ENCODE results near the gene GOLGA8A.
"Not testable (repeated sequence)": the region's sequence is repeated elsewhere in the genome, so short reads cannot be mapped to it uniquely, and the experiment has no call there.

The GOLGA8A gene, protein sequence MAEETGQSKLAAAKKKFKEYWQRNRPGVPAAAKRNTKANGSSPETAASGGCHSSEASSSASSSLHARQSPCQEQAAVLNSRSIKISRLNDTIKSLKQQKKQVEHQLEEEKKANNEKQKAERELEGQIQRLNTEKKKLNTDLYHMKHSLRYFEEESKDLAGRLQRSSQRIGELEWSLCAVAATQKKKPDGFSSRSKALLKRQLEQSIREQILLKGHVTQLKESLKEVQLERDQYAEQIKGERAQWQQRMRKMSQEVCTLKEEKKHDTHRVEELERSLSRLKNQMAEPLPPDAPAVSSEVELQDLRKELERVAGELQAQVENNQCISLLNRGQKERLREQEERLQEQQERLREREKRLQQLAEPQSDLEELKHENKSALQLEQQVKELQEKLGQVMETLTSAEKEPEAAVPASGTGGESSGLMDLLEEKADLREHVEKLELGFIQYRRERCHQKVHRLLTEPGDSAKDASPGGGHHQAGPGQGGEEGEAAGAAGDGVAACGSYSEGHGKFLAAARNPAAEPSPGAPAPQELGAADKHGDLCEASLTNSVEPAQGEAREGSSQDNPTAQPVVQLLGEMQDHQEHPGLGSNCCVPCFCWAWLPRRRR

DNA sequence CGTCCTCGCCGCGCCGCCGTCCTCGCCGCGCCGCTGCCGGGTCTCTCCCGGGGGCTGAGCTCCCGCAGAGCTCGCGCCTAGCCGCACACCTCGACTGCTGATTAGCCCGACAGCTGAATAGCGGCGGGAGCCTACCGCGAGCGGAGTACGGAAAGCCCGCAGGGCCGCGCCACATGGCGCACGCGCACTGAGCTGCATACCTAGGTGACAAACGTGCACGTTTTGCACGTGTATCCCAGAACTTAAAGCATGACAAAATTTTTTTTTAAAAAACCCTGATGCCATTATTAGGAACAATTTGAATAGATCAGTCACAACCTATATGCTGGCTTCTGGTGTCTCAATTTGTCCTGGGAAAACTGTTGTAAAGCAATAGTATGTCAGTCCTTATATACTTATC lies at the start of gene GOLGA8A:
GOLGA8A (minus strand) TSS at position 122 of the 400 bp plus-strand sequence. CDS start 48,117 bp downstream, outside the sequence.
- DNase-seq = peak; percentile 73

DNA sequence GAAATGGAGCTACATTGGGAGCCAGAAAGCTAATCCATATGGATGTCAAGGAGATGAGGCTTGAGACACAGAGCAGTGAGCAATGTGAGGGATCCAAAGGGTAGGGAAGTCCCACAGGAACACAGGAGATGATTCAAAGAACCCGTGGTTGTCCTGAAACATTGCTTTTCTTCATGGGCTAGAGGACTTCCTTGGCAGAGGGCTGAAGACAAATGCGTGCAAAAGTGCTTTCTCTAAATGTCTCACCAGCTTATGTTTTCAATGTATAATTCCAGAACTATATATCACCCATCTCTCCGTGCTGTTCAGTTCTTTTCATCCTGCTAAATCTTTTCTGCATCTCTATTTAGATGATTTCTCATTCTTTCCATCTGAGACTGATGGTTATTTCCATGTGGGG lies 46.0 kb upstream of the GOLGA8A start:
- no peak for DNase-seq

DNA sequence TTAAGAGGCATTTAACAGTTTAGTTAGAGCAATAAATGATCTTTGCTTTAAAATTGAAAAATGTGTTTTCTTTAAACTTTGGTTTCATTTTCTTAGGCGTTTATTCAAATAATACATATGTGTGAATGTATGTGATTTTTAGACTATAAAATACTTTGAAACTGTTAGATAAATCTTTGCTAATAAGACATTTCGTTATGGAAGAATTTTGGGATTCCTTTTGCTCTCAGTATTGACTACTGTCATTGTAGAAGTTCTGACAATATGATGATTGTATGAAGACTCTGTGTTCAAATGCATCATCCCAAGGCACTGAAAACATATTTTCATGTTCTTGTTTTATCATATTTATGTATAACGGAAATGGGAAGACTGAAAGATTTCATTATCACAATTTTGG lies 43.8 kb upstream of the GOLGA8A start:
- DNase-seq = no peak

DNA sequence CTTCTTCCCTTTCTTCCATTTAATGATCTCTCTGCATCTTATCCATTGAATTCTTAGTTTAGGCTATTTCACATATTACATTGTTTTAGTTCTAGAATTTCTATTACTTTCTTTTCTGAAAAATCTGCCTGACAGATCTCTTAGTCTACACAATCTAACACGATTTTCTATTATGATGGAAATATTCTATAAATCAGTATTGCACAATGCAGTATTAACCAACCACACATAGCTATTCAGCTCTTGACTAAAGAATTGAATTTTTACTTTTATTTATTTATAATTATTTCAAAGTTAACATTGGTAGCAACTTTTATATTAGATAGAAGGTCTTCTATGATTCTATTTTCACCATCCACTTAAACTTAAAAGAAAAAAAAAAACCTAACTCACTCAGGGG lies 36.2 kb upstream of the GOLGA8A start:
- no peak for DNase-seq

DNA sequence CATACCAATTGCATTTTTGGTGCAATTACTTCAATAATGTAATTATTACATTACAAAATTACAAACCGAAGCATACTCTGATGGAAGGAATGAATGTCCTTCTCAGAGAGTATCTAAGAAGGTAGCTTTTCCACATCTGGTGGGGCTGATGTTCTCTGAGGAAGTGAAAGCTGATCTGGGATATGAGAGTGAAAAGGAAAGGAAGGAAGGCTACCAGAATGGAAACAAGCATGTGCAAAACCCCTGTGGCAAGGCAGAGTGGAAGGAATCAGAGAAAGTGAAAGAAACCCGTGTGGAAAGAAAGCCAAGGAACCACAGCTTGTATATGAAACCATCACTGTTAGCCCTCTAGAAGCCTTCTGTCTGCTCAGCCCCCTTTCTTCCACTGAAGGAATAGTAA lies 35.3 kb upstream of the GOLGA8A start:
- no peak for DNase-seq

DNA sequence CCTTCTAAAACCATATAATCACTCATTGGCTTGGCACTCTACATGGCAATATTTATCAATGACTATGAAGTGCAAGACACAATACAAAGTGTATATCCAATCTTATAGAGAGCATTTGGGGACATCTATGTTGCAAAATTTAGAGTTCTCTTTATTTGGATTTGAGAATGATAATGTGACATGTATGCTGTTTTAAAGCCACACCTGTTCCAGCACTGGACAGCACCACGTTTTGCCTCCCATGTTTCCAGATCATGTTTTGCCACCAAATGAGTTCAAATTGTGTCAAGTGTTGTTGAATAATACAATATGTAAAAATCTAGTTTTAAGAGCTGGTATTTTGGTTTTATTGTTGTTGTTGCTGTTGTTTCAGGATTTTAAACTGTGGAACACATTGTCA lies 33.3 kb upstream of the GOLGA8A start:
- no peak for DNase-seq

DNA sequence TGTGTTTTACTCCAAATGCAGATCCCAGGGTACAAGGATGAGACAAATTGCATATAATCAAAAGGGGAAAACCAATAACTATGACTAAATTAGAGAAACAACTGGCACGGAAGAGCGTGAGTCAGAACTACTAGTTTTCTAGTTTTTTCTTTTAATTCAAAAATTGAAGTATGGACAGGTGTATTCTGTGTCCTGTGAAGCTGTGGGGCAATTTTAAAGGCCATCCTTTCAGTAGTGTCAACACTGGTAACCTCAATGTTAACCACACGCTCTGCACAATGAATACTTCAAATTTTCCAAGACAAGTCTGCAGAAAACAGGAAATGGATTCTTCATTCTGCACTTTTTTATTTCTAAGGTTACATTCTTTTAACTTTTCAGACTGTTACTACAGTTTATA lies 32.5 kb upstream of the GOLGA8A start:
- DNase-seq = no peak

DNA sequence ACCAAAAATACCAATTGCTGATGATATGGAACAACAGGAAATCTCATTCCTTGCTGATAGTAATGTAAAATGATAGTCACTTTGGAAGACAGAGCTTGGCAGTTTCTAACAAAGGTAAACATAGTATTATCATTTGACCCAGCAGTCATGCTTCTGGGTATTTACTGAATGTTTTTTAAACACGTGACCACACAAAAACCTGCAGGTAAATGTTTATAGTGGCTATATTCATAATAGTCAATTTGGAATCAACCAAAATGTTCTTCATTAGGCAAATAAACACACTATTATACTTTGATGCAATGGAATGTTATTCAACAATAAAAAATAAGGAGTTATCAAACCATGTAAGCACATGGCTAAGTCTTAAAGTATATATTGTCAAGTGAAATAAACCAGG lies 24.1 kb upstream of the GOLGA8A start:
- no peak for DNase-seq

DNA sequence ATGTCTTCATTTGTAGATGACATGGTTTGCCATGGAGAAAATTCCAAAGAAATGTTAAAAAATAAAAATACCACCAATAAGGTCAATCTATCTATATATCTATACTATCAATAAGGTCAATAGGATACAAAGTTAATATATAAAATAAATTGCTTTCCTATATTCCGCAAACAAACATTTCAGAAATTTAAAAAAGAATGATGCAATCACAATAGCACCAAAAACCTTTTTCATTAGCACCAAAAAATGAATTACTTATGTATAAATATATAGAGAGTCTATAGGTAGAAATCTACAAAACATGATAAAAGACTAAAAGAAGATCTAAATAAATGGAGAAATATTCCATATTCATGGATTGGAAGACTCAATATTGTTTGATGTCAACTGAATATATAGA lies 22.8 kb upstream of the GOLGA8A start:
- no peak for DNase-seq

DNA sequence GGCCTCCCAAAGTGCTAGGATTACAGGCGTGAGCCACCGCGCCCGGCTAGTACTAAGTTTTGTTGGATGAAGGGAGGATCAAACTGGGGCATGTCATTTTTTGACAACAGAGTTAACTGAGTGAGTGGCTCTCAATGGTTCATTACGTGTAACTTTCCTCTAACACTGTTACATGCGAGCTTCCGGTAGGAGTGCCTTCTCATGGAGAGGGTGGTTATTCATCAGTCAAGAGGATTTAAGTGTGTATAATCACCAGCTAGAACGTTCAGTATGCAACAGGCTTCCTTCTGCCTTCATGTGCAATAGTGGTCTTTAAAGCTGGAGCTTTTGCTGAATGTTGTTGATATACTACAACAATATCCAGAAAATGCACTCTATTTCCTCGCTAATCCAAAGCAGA lies 19.1 kb upstream of the GOLGA8A start:
- no peak for DNase-seq

DNA sequence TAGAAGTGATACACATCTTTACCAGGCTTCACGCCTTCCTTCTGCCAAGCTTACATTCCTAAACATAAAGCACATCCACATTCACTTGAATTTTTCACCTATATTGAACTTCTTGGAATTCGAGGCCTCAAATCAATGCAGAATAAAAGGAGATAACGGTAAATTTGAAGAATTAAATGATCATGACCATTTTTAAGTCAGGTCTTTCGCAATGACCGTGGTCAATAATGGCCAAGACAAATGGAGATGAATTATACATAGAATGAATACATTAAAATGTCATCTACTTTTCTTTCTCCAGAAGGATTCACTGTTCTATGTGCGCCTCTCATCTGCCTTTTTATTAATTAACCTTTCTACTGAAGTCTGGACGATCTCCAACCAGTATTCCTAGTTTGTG lies 5.3 kb upstream of the GOLGA8A start:
- DNase-seq = no peak

DNA sequence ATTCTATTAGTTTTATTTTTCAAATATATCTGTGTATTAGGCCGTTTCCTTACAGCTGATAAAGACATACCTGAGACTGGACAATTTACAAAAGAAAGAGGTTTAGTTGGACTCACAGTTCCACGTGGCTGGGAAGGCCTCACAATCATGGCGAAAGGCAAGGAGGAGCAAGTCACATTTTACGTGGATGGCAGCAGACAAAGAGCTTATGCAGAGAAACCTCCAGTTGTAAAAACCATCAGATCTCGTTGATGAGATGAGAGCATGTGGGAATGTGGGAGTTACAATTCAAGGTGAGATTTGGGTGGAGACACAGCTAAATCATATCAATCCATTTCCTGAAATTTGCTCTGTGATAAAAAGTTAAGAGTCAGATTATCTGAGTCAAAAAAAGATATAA lies 2.3 kb upstream of the GOLGA8A start:
- no peak for DNase-seq

DNA sequence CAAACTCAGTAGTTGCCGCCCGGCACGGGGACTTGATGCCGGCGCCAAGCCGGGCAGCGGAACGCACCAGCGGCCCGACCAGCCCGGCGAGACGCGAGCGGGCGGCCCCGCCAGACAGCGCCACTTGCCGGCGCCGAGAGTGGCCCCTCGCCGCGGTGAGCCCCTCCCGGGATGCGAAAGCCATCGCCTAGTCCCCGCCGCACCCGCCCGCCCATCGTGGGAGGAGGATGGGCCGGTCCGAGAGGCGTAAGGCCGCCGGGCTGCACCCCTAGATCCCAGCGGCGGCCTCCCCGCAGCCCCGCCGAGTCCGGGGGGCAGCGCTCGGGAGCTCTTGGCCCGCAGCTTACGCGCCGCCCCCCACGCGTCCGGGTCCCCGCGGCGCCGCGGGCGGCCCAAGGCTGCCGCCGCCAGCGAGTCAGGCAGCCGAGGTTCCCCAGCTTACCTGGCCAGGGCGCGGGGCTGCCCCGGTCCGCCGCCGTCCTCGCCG lies 609 bp downstream of the GOLGA8A start:
- DNase-seq = peak; percentile 41

DNA sequence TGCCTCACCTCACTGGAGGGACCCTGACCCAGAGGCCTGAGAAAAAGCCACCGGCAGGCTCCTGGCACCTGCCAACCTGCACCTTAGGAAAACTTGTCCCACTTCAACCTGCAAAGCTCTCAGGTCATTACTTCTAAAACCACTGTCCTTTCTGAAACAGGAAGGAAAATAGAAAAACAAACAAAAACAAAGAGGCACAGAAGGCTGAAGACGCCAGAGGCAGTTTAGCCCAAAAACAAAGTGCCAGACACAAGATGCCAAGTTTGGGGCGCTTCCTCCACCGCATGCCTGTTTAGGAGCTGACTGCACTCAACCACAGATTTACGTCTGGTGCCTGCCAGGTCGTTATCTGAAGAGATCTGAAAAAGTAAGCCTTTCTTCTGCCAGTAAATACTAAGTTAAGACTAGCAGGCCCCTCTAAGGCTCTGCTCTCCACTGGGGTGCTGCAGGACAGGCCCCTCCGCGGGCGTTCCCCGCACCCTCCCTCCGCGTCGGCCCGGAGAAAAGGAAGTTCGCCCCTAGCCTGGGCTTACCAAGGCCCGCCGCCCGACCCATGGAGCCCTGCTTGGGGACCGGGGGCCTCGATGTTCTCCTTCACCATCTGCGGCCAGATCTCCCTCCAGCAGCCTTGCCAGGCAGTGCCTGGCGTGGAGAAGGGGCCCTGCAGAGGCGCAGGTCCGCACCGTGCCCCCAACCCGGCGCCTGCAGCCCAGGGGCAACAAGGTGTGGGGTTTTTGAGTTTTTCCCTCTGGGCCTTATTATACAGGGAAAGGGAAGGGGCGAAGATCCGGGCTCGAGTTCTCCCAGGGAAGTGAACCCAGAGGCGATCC lies 1.3 kb downstream of the GOLGA8A start:
- DNase-seq = peak; percentile 21

DNA sequence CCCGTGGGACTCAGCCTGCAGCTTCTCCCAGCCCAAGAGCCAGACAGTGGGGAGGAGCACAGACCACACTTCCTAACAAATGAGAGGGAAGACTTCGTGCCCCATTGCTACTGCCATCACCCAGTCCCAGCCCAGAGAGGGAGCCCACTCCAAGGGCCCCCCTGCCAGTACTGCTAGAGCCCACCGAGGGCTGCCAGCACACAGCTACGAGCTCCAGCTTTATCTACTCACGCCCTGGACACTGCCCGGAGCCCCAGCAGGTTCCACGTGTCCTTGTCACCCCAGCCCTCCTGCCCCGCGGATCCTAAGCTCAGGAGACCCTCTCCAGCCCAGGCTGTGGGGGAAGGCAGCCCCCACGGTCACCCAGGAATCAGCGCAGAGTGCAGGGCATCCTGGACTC lies 1.9 kb downstream of the GOLGA8A start:
- no peak for DNase-seq

DNA sequence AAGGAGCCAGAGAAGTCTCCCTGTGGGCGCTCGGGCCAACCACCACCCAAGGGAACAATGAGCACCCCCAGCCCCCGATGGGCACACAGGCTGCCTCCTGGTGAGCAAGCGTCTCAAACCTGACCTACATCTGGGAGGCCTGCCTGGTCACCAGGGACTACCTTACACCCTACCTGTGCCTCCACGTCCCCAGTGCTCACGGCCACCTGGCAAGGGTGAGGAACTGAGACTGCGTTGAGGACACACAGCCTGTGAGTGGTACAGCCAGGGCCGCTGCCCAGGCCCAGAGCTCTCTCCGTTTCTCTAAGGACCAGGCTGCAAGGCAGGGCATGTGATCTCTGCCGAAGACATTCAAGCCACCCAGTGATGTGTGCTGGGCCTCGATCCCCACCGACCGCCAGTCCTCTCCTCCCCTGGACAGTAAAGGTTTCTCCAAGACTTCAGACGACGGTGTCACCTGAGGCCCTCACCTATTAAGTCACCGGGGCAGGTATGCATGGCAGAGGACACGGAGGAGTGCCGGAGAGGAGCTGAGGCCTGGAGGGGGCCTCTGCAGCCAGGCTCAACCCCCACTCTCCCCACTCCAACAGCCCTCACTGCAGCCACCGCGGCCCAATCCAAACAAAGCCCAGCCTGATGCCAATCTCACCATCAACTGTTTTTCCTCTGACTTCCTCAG lies 2.8 kb downstream of the GOLGA8A start:
- no peak for DNase-seq

DNA sequence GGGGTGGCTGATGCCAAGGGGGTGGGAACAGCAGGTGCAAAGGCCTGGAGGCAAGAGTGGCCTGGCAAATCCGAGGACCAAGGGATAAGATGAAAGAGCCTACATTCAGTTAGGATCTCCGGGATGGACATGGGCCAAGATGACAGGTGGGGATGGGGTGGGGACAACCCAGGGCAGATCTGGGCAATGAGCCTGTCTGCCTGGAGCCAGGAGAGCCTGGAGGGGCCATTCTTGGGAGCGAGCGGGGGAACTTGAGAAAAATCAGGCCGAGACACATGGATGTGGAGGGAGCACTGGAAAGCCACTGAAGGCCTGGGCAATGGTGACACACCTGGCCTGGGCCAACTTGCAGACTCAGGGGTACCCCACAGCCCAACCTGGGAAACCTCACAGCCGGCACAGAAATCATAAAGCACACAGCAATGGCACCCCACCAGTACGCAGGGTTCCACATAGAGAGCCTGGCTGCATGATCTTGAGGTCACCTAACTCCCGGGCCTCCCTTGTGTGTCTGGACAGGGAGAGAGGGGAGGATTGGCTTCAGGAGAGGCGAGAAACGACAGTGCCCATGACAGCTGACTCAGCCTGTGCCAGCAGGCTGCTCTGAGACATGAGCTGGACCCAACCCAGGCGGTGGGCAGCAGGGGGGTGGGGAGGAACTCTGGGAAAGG lies 3.5 kb downstream of the GOLGA8A start:
- not testable (repeated sequence) for DNase-seq

DNA sequence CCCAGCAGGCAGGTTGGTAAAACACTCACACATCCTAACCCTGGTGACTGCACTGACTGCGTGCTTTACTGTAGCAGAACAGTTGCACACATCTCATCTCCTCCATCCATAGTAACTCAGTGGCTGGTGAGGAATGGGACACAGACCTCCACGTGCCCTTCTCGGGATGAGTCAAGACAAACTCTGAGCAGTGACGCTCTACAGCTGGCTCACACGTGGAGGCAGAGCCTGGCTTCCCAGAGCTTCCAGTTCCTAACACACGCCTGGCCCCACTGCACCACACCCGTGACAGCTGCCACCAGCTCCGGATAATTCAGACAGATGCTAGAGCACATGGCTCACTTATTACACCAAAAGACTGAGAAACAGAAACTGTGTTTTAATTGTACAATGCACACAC lies 7.0 kb downstream of the GOLGA8A start:
- not testable (repeated sequence) for DNase-seq

DNA sequence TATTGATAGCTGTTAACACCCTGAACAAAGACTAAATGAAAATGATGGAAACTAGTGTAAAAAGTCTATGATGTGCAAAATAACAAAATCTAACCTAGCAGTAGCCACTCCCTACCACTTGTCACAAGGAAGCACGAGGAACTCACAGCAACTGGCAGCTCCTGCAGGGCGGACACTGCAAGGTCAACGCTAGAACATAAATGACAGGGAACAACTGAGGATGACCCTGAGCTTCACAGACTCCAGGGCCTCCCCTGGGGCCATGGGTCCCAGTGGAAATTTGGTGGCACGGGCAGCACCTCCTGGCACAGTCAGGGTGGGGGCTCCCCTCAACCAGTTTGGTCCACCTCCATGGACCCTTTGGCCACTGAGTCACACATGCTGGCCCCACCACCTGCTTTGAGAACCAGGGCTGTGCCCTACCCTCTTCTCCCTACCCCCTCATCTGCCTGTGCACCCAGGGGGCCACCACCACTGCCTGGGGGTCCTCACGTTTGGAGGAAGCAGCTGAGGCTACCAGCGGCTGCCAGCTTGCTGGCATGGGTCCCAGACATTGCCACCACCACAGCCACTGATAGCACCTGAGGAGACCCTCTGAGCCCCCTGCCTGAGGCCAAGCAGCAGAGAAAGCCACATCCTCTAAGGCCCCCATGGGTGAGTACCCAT lies 14.1 kb downstream of the GOLGA8A start:
- DNase-seq = not testable (repeated sequence)

DNA sequence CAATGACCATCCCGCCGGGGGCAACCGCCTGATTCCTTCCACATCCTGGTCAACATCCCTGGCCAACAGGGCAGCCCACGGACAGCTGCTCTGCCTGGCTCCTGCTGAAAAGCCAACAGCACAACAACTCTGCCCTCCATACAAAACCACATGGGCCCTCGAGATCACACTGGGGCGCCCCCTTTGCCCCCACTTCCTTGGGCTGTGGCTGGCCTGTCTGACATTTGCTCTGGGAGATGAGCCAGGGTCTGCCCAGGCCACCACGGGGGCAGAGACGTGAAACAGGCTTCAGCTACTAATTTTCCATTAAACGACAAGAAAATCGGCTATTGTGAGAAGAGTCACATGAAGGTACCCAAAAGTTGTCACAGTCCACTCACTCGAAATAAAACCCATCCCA lies 16.7 kb downstream of the GOLGA8A start:
- not testable (repeated sequence) for DNase-seq

DNA sequence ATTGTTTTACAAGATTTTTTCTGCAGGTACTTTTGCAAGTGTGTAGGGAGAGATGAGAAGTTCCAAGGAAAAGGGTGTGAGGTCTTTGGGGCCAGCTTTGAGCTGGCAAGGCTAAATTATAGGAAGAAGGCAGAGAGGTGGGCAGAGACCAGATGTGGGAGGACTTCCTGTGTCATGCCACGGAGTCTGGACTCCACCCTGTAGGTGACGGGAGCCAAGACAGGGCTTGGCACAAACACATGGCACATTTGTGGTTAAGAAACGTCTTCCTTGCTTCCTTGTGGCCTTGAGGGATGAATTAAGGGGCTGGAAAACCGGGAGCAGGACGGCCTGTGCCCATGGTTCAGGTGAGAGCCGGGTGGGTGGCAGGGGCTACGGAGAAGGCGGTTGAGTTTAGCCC lies 19.2 kb downstream of the GOLGA8A start:
- not testable (repeated sequence) for DNase-seq

DNA sequence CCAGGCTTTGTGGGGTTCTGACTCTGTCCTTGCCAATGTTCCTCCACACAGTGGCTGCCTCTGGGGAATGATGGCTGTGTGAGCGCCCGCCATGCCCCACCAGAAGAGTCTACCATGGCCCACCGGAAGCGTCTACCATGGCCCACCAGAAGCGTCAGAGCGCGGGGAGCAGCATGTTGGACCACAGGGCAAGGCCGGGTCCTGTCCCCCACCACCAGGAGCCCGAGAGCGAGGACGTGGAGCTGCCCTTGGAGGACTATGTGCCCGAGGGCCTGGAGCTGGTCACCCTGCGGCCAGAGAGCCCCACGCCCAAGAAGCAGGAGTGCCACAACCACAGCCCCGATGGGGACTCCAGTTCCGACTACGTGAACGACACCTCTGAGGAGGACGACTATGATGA lies 28.1 kb downstream of the GOLGA8A start:
- not testable (repeated sequence) for DNase-seq
